DOHH2 (cell line): ENCODE measurements around the gene STXBP5L.

Source experiments
- CTCF ChIP-seq: fragments of 200-600 bp; sonication (generic); IDR thresholded peaks from one replicate; pipeline ENCODE4 v1.5.1; 2014; ENCODE audit warnings: antibody characterized with exemption, mild to moderate bottlenecking, low read depth, low read length; ENCODE audit not compliant: poor library complexity, severe bottlenecking
- EZH2phosphoT487 ChIP-seq: fragments of 200-600 bp; sonication (generic); IDR thresholded peaks from 2 replicates; pipeline ENCODE4 v1.6.1; 2017; ENCODE audit warnings: borderline replicate concordance, mild to moderate bottlenecking, antibody characterized with exemption, low read length, moderate library complexity, mixed read lengths

GRCh38 chr3:121165397-121165837 is 257.4 kb downstream of the STXBP5L start:
- TF ChIP-seq CTCF: no peak
- TF ChIP-seq EZH2phosphoT487: no peak
